CD8-positive, alpha-beta memory T cell (primary cell): ENCODE measurements around the gene EXOC4. TPM values are rescaled to one million over a fixed set of nuclear protein-coding genes. Genes with fewer than 3 reads are reported as not detected.

ENCODE experiments used
- CTCF ChIA-PET: fragments of 350-600 bp; sonication (Branson Sonifier 250); formaldehyde crosslinking; loops from one replicate; lab custom pipeline; 2021; ENCODE audit warnings: antibody characterized with exemption; lab: Charles Lee
- POLR2A ChIA-PET: fragments of 350-600 bp; sonication (Branson Sonifier 250); formaldehyde crosslinking; loops from one replicate; lab custom pipeline; 2021; ENCODE audit warnings: antibody characterized with exemption; lab: Charles Lee
- DNase-seq, 5 donors: peaks; one replicate each; pipeline versions ENCODE4 v3.0.0 to v3.0.0-alpha.2; 2020 to 2022; ENCODE audit warnings: mixed read lengths in 1 of 5
- H3K27ac ChIP-seq: one replicate; pipeline ENCODE4 v1.7.0; 2013; ENCODE audit warnings: low read depth, mild to moderate bottlenecking, low read length, moderate library complexity
- H3K27me3 ChIP-seq: 2 replicates; pipeline ENCODE4 v1.7.0; 2013; ENCODE audit warnings: low read length, mild to moderate bottlenecking; ENCODE audit not compliant: insufficient read depth, poor library complexity, severe bottlenecking
- H3K36me3 ChIP-seq: 2 replicates; pipeline ENCODE4 v1.7.0; 2013; ENCODE audit warnings: mild to moderate bottlenecking, low read length, moderate library complexity; ENCODE audit not compliant: insufficient read depth
- H3K4me1 ChIP-seq: 2 replicates; pipeline ENCODE4 v1.7.0; 2013; ENCODE audit warnings: mild to moderate bottlenecking, low read length, moderate library complexity; ENCODE audit not compliant: insufficient read depth
- H3K4me3 ChIP-seq: 2 replicates; pipeline ENCODE4 v1.7.0; 2013; ENCODE audit warnings: mild to moderate bottlenecking, low read length
- H3K9me3 ChIP-seq: 2 replicates; pipeline ENCODE4 v1.7.0; 2013; ENCODE audit warnings: mild to moderate bottlenecking, low read length
- H3K27ac Mint-ChIP-seq, 8 donors: one replicate each; pipeline ENCODE4 v1.8.0; 2020 to 2021; ENCODE audit warnings: mixed read lengths in 8 of 8, mild to moderate bottlenecking in 6 of 8, inconsistent platforms in 3 of 8, moderate library complexity in 3 of 8
- H3K27me3 Mint-ChIP-seq, 2 donors: one replicate each; pipeline ENCODE4 v1.8.0; 2020 to 2021; ENCODE audit warnings: mixed read lengths in 2 of 2, mild to moderate bottlenecking in 1 of 2, moderate library complexity in 1 of 2
- H3K36me3 Mint-ChIP-seq, 3 donors: one replicate each; pipeline ENCODE4 v1.8.0; 2020 to 2021; ENCODE audit warnings: mixed read lengths in 3 of 3, inconsistent platforms in 1 of 3, mild to moderate bottlenecking in 1 of 3
- H3K4me1 Mint-ChIP-seq, 3 donors: one replicate each; pipeline ENCODE4 v1.8.0; 2020 to 2021; ENCODE audit warnings: mixed read lengths in 3 of 3, inconsistent platforms in 1 of 3, mild to moderate bottlenecking in 1 of 3
- H3K4me3 Mint-ChIP-seq, 7 donors: one replicate each; pipeline ENCODE4 v1.8.0; 2020 to 2021; ENCODE audit warnings: mixed read lengths in 7 of 7, mild to moderate bottlenecking in 6 of 7, moderate library complexity in 4 of 7, inconsistent platforms in 2 of 7
- H3K9me3 Mint-ChIP-seq, 5 donors: one replicate each; pipeline ENCODE4 v1.8.0; 2020 to 2022; ENCODE audit warnings: mixed read lengths in 5 of 5, mild to moderate bottlenecking in 3 of 5, moderate library complexity in 2 of 5, inconsistent platforms in 1 of 5
- polyA plus RNA-seq: library from polyadenylated mRNA; unstranded; fragments of 300-500 nt; fragmentation: Illumina TruSeq; gene quantifications from one replicate; pipeline ENCODE4 v1.2.3, GENCODE V29; 2021
- total RNA-seq, 2 experiments: library from RNA; stranded (reverse); gene quantifications; one replicate each; pipeline ENCODE4 v1.2.3, GENCODE V29; 2021

Gene EXOC4
- total and polyA plus RNA-seq, 3 experiments from 2014 or later: 34.5 to 53.2 (median 50.3) TPM

- Histone ChIP-seq H3K4me3 (no peak overlapping the region), H3K36me3 (no peaks in the 10 kb centered on the region), H3K4me1 (no peaks in the 10 kb centered on the region), H3K27me3 (no peaks in the 10 kb centered on the region), H3K9me3 (no peaks in the 10 kb centered on the region), H3K27ac (no peak overlapping the region)
- Mint-ChIP-seq H3K27ac (no peak overlapping the region), H3K4me1 (no peaks in the 10 kb centered on the region), H3K36me3 (peaks cover 11 to 33% (median 23%) of the 10 kb centered on the region in 3 donors), H3K27me3 (peaks cover 0 to 1% of the 10 kb centered on the region in 2 donors), H3K4me3 (no peak overlapping the region), H3K9me3 (peaks cover 0 to 10% (median 0%) of the 10 kb centered on the region in 5 donors)
- POLR2A ChIA-PET: no interaction called here
- CTCF ChIA-PET: interaction anchor here (1.1 kb wide), 1 partner anchor 10 kb away, joined by 3 read pairs; no protein-coding TSS in a partner anchor
- no peak for DNase-seq
These were observed 528.7 kb downstream of the EXOC4 start for GRCh38 chr7:133781486-133782090.

DNA sequence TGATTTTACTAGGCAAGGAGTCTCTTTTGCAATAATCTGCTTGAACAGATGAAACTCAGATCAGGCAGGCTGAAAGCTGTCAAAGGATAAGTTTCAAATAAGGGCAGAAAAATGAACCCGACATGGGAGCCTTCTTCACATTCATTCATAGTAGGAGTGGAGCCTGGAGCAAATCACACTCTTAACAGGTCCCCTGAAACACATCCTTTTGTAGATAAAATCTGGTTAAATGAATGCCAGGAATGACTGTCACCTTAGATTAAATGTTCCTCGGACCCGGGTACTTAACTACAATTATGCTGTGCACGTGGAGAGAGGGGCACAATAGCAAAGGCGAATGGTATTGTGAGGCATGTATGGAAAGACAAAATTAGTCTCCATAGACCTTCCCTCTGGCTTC lies 529.6 kb downstream of the EXOC4 start:
- no peaks in the 10 kb centered on the region for H3K27me3 ChIP-seq
- no peak overlapping the region for H3K27ac Mint-ChIP-seq
- H3K4me1 Mint-ChIP-seq: no peaks in the 10 kb centered on the region
- H3K27ac ChIP-seq: no peak overlapping the region
- ChIA-PET CTCF (interaction anchor here (1.1 kb wide), 1 partner anchor 11 kb away, joined by 3 read pairs; no protein-coding TSS in a partner anchor), POLR2A (no interaction called here)
- no peak for DNase-seq
- H3K9me3 Mint-ChIP-seq: peaks cover 0 to 10% (median 0%) of the 10 kb centered on the region in 5 donors
- peaks cover 9 to 24% (median 21%) of the 10 kb centered on the region in 3 donors for H3K36me3 Mint-ChIP-seq
- no peaks in the 10 kb centered on the region for H3K9me3 ChIP-seq
- no peaks in the 10 kb centered on the region for H3K4me1 ChIP-seq
- H3K4me3 ChIP-seq: no peak overlapping the region
- peaks cover 0 to 1% of the 10 kb centered on the region in 2 donors for H3K27me3 Mint-ChIP-seq
- H3K4me3 Mint-ChIP-seq: no peak overlapping the region
- no peaks in the 10 kb centered on the region for H3K36me3 ChIP-seq

DNA sequence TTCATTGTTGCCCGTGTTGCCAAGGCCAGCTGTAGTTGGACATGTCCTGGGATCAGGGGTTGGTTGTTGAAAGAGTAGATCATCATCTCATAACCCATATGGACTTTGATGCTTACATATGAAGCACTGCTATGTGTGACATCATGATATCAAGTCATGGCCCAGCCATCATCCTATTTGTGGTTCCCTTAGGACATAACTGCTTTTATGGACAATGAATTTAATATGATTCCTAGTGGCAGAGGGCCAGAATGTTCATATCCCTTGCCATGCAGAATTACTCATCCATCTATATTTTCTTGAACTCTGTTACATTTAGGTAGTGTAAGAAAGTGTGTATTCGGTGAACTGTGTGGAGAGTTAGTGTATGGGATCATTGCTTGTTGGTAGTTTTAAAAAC lies 530.4 kb downstream of the EXOC4 start:
- no peaks in the 10 kb centered on the region for H3K4me1 Mint-ChIP-seq
- H3K9me3 Mint-ChIP-seq: peaks cover 0 to 5% (median 0%) of the 10 kb centered on the region in 5 donors
- Histone ChIP-seq H3K27me3 (no peaks in the 10 kb centered on the region), H3K27ac (no peak overlapping the region), H3K9me3 (no peaks in the 10 kb centered on the region), H3K4me1 (no peaks in the 10 kb centered on the region), H3K36me3 (no peaks in the 10 kb centered on the region), H3K4me3 (no peak overlapping the region)
- H3K36me3 Mint-ChIP-seq: peaks cover 10 to 17% (median 16%) of the 10 kb centered on the region in 3 donors
- ChIA-PET CTCF (no interaction called here), POLR2A (no interaction called here)
- H3K27ac Mint-ChIP-seq: no peak overlapping the region
- no peak for DNase-seq
- H3K4me3 Mint-ChIP-seq: no peak overlapping the region
- H3K27me3 Mint-ChIP-seq: peaks cover 0 to 1% of the 10 kb centered on the region in 2 donors

GRCh38 chr7:133784486-133785001 lies 531.7 kb downstream of the EXOC4 start:
- Histone ChIP-seq H3K27me3 (no peaks in the 10 kb centered on the region), H3K9me3 (no peaks in the 10 kb centered on the region), H3K36me3 (no peaks in the 10 kb centered on the region), H3K4me1 (no peaks in the 10 kb centered on the region), H3K4me3 (no peak overlapping the region), H3K27ac (no peak overlapping the region)
- H3K36me3 Mint-ChIP-seq: peaks cover 7 to 18% (median 14%) of the 10 kb centered on the region in 3 donors
- peaks cover 0 to 1% of the 10 kb centered on the region in 2 donors for H3K27me3 Mint-ChIP-seq
- ChIA-PET CTCF (no interaction called here), POLR2A (no interaction called here)
- no peak overlapping the region for H3K27ac Mint-ChIP-seq
- DNase-seq: no peak
- H3K9me3 Mint-ChIP-seq: peaks cover 0 to 2% (median 0%) of the 10 kb centered on the region in 5 donors
- no peak overlapping the region for H3K4me3 Mint-ChIP-seq
- no peaks in the 10 kb centered on the region for H3K4me1 Mint-ChIP-seq

GRCh38 chr7:133786401-133786937 lies 533.6 kb downstream of the EXOC4 start:
- Histone ChIP-seq H3K27ac (no peak overlapping the region), H3K9me3 (no peaks in the 10 kb centered on the region), H3K4me1 (no peaks in the 10 kb centered on the region), H3K27me3 (no peaks in the 10 kb centered on the region), H3K4me3 (no peak overlapping the region), H3K36me3 (no peaks in the 10 kb centered on the region)
- DNase-seq: no peak
- ChIA-PET POLR2A (no interaction called here), CTCF (no interaction called here)
- H3K27me3 Mint-ChIP-seq: no peaks in the 10 kb centered on the region
- no peaks in the 10 kb centered on the region for H3K4me1 Mint-ChIP-seq
- no peaks in the 10 kb centered on the region for H3K9me3 Mint-ChIP-seq
- peaks cover 3 to 15% (median 5%) of the 10 kb centered on the region in 3 donors for H3K36me3 Mint-ChIP-seq
- H3K4me3 Mint-ChIP-seq: no peak overlapping the region
- no peak overlapping the region for H3K27ac Mint-ChIP-seq

- H3K36me3 ChIP-seq: no peaks in the 10 kb centered on the region
- Mint-ChIP-seq H3K9me3 (no peaks in the 10 kb centered on the region), H3K4me1 (no peaks in the 10 kb centered on the region), H3K36me3 (peaks cover 4 to 21% (median 10%) of the 10 kb centered on the region in 3 donors), H3K27ac (no peak overlapping the region), H3K4me3 (no peak overlapping the region), H3K27me3 (no peaks in the 10 kb centered on the region)
- H3K27me3 ChIP-seq: no peaks in the 10 kb centered on the region
- H3K4me3 ChIP-seq: no peak overlapping the region
- no peaks in the 10 kb centered on the region for H3K9me3 ChIP-seq
- no peak overlapping the region for H3K27ac ChIP-seq
- ChIA-PET POLR2A (no interaction called here), CTCF (no interaction called here)
- no peaks in the 10 kb centered on the region for H3K4me1 ChIP-seq
- DNase-seq: no peak
These were observed 537.1 kb downstream of the EXOC4 start for GRCh38 chr7:133789974-133790373.

GRCh38 chr7:133790911-133791310 lies 538.0 kb downstream of the EXOC4 start:
- Mint-ChIP-seq H3K9me3 (no peaks in the 10 kb centered on the region), H3K27me3 (no peaks in the 10 kb centered on the region), H3K4me3 (no peak overlapping the region), H3K36me3 (peaks cover 4 to 21% (median 8%) of the 10 kb centered on the region in 3 donors), H3K4me1 (no peaks in the 10 kb centered on the region), H3K27ac (no peak overlapping the region)
- H3K4me1 ChIP-seq: no peaks in the 10 kb centered on the region
- ChIA-PET POLR2A (no interaction called here), CTCF (no interaction called here)
- no peaks in the 10 kb centered on the region for H3K27me3 ChIP-seq
- DNase-seq: no peak
- no peak overlapping the region for H3K27ac ChIP-seq
- H3K36me3 ChIP-seq: no peaks in the 10 kb centered on the region
- no peaks in the 10 kb centered on the region for H3K9me3 ChIP-seq
- no peak overlapping the region for H3K4me3 ChIP-seq

DNA sequence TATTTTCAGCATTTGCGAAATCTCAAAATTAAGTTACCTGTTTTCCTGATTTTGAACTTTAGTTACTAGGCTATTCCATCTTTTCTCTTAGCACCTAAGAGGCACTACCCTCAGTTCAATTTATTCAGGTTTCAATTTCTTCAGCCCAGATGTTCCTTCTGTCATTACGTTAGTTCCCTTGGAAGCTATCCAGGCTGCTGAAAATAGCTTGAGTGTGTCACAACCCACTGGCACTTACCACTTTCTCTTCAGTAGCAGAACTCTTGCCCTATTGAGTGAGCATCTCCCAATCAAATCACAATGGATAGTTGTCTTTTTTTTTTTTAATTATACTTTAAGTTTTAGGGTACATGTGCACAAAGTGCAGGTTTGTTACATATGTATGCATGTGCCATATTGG lies 541.6 kb downstream of the EXOC4 start:
- H3K4me1 ChIP-seq: no peaks in the 10 kb centered on the region
- no peaks in the 10 kb centered on the region for H3K27me3 ChIP-seq
- H3K27ac Mint-ChIP-seq: no peak overlapping the region
- no peaks in the 10 kb centered on the region for H3K9me3 ChIP-seq
- no peaks in the 10 kb centered on the region for H3K4me1 Mint-ChIP-seq
- H3K9me3 Mint-ChIP-seq: no peaks in the 10 kb centered on the region
- H3K4me3 ChIP-seq: no peak overlapping the region
- H3K27me3 Mint-ChIP-seq: no peaks in the 10 kb centered on the region
- no peaks in the 10 kb centered on the region for H3K36me3 ChIP-seq
- peaks cover 4 to 11% (median 5%) of the 10 kb centered on the region in 3 donors for H3K36me3 Mint-ChIP-seq
- H3K27ac ChIP-seq: no peak overlapping the region
- no peak for DNase-seq
- no peak overlapping the region for H3K4me3 Mint-ChIP-seq
- CTCF ChIA-PET: no interaction called here
- POLR2A ChIA-PET: no interaction called here
